Upper lobe of left lung (tissue), 4 donors: Measurements from ENCODE around the gene SPTBN5.

Source experiments
- CTCF ChIP-seq, 6 experiments: fragments of 450-650 bp in 4 of 6; fragments of 200-600 bp in 2 of 6; sonication (generic) in 2 of 6; IDR thresholded peaks; one replicate each; pipeline ENCODE4 v1.5.1; 2016 to 2019; ENCODE audit warnings: antibody characterized with exemption in 6 of 6
- EP300 ChIP-seq, 4 donors: sonication (generic); formaldehyde crosslinking; IDR thresholded peaks; one replicate each; pipeline ENCODE4 v1.5.1; 2017; ENCODE audit warnings: antibody characterized with exemption in 4 of 4, control low read depth in 2 of 4
- POLR2A ChIP-seq, 4 donors: fragments of 450-650 bp; IDR thresholded peaks; one replicate each; pipeline ENCODE4 v1.5.1; 2016 to 2017; ENCODE audit warnings: antibody characterized with exemption in 4 of 4, mild to moderate bottlenecking in 2 of 4
- POLR2AphosphoS5 ChIP-seq, 2 donors: sonication (generic); formaldehyde crosslinking; IDR thresholded peaks; one replicate each; pipeline ENCODE4 v1.5.1; 2017; ENCODE audit warnings: antibody characterized with exemption in 2 of 2

GRCh38 chr15:41848631-41849030 is 45.2 kb downstream of the SPTBN5 start:
- no peak for TF ChIP-seq POLR2A (IDR thresholded peaks at IDR 0.05)
- no peak for TF ChIP-seq CTCF (IDR thresholded peaks at IDR 0.05)
- no peak for TF ChIP-seq POLR2AphosphoS5 (IDR thresholded peaks at IDR 0.05)
- TF ChIP-seq EP300 (IDR thresholded peaks at IDR 0.05) = no peak
